HCT116 (cell line): ENCODE data around the gene ATXN1. TPM values are rescaled to one million over a fixed set of nuclear protein-coding genes. Genes with fewer than 3 reads are reported as not detected.

Source experiments
- ATAC-seq: fragments of 200-7000 bp; cut with Tn5 transposase; 2 replicates; pipeline ENCODE4 v1.9.1; 2020; ENCODE audit warnings: mild to moderate bottlenecking, moderate library complexity
- BruUV-seq: library from RNA; stranded (reverse); fragments of 400-500 nt; replicated peaks from 2 replicates; lab custom pipeline; 2021; lab: Mats Ljungman, UMichigan
- CTCF ChIA-PET: fragments of 300-600 bp; sonication (Branson Sonifier 250); formaldehyde crosslinking; loops from one replicate; lab custom pipeline; 2021; ENCODE audit warnings: antibody characterized with exemption; lab: Charles Lee
- POLR2A ChIA-PET: fragments of 300-600, 350-600 bp; sonication (Branson Sonifier 250); formaldehyde crosslinking; loops from one replicate; lab custom pipeline; 2021; ENCODE audit warnings: antibody characterized with exemption; lab: Charles Lee
- RAD21 ChIA-PET, 2 experiments: fragments of 300-600 bp; sonication (Branson Sonifier 250); formaldehyde crosslinking; loops; one replicate each; lab custom pipeline; 2023; ENCODE audit warnings: low total read pairs in 2 of 2; ENCODE audit not compliant: uncharacterized antibody in 2 of 2, unreplicated experiment in 2 of 2, low non-redundant PET in 1 of 2; lab: Charles Lee
- DNase-seq: peaks from one replicate; pipeline ENCODE4 v3.0.0-alpha.2; 2010; ENCODE audit warnings: low read depth, low spot score
- H2AFZ ChIP-seq: fragments of 200-600 bp; shearing (Covaris generic), sonication (generic); 2 replicates; pipeline ENCODE4 v1.6.1; 2017; ENCODE audit warnings: low read depth, mixed run types, mixed read lengths, antibody characterized with exemption, low read length; ENCODE audit not compliant: poor library complexity, severe bottlenecking
- H3K27ac ChIP-seq: 2 replicates; pipeline ENCODE4 v1.5.1; 2012; ENCODE audit warnings: low read depth, low read length
- H3K27me3 ChIP-seq: fragments of 200-600 bp; sonication (generic); 2 replicates; pipeline ENCODE4 v1.6.1; 2016; ENCODE audit warnings: mixed run types, low read length, mixed read lengths; ENCODE audit not compliant: insufficient read depth
- H3K36me3 ChIP-seq, 2 experiments: fragments of 200-500 bp in 1 of 2; fragments of 200-600 bp in 1 of 2; sonication (Bioruptor generic) in 1 of 2; sonication (generic) in 1 of 2; 2 replicates each; pipeline versions ENCODE4 v1.5.1 to v1.6.1; 2014 to 2016; ENCODE audit warnings: low read length in 2 of 2, inconsistent platforms in 1 of 2, mixed read lengths in 1 of 2, mixed run types in 1 of 2; ENCODE audit not compliant: insufficient read depth in 2 of 2, control insufficient read depth in 1 of 2
- H3K4me1 ChIP-seq, 2 experiments: fragments of 200-600 bp in 1 of 2; sonication (generic) in 1 of 2; 2 replicates each; pipeline versions ENCODE4 v1.5.1 to v1.6.1; 2012 to 2017; ENCODE audit warnings: low read length in 2 of 2, inconsistent platforms in 1 of 2, mild to moderate bottlenecking in 1 of 2, mixed read lengths in 1 of 2, mixed run types in 1 of 2, moderate library complexity in 1 of 2; ENCODE audit not compliant: insufficient read depth in 2 of 2, control insufficient read depth in 1 of 2
- H3K4me2 ChIP-seq: fragments of 200-600 bp; sonication (generic); 2 replicates; pipeline ENCODE4 v1.6.1; 2017; ENCODE audit warnings: mixed run types, low read length, mixed read lengths
- H3K4me3 ChIP-seq, 2 experiments: fragments of 200-600 bp in 1 of 2; sonication (generic) in 1 of 2; replicated peaks in 1 of 2; 2 replicates each; pipeline ENCODE4 v1.5.1; 2011 to 2016; ENCODE audit warnings: low read length in 2 of 2, control low read depth in 1 of 2, low read depth in 1 of 2, mild to moderate bottlenecking in 1 of 2, mixed read lengths in 1 of 2, mixed run types in 1 of 2
- H3K79me2 ChIP-seq: fragments of 200-600 bp; sonication (generic); 2 replicates; pipeline ENCODE4 v1.6.1; 2017; ENCODE audit warnings: mild to moderate bottlenecking, mixed run types, low read length, moderate library complexity, mixed read lengths; ENCODE audit not compliant: insufficient read depth
- H3K9ac ChIP-seq: fragments of 200-600 bp; sonication (generic); 2 replicates; pipeline ENCODE4 v1.6.1; 2016; ENCODE audit warnings: low read length, mixed read lengths
- H3K9me2 ChIP-seq: fragments of 200-600 bp; sonication (generic), shearing (Covaris generic); 2 replicates; pipeline ENCODE4 v1.6.1; 2017; ENCODE audit warnings: mixed run types, mild to moderate bottlenecking, moderate library complexity; ENCODE audit not compliant: insufficient read depth
- H3K9me3 ChIP-seq, 2 experiments: fragments of 200-500 bp in 1 of 2; fragments of 200-600 bp in 1 of 2; sonication (Bioruptor generic) in 1 of 2; sonication (generic) in 1 of 2; 2 replicates each; pipeline ENCODE4 v1.6.1; 2014 to 2017; ENCODE audit warnings: low read length in 2 of 2, mixed read lengths in 2 of 2, inconsistent platforms in 1 of 2, low read depth in 1 of 2, mild to moderate bottlenecking in 1 of 2, mixed run types in 1 of 2, moderate library complexity in 1 of 2; ENCODE audit not compliant: control insufficient read depth in 1 of 2, insufficient read depth in 1 of 2
- H4K20me1 ChIP-seq: fragments of 200-600 bp; sonication (generic), shearing (Covaris generic); 2 replicates; pipeline ENCODE4 v1.6.1; 2017; ENCODE audit warnings: mixed run types, mild to moderate bottlenecking, moderate library complexity; ENCODE audit not compliant: insufficient read depth
- CBX3 ChIP-seq: IDR thresholded peaks from 2 replicates; pipeline ENCODE4 v1.6.1; 2012; ENCODE audit warnings: low read depth
- EGR1 ChIP-seq: IDR thresholded peaks from 2 replicates; pipeline ENCODE4 v1.6.1; 2012; ENCODE audit warnings: low read depth
- ELF1 ChIP-seq: IDR thresholded peaks from 2 replicates; pipeline ENCODE4 v1.6.1; 2012; ENCODE audit warnings: low read depth, borderline replicate concordance
- EZH2 ChIP-seq: fragments of 200-600 bp; sonication (generic); IDR thresholded peaks from 2 replicates; pipeline ENCODE4 v1.6.1; 2017; ENCODE audit warnings: antibody characterized with exemption, mixed run types
- EZH2phosphoT487 ChIP-seq: fragments of 200-600 bp; IDR thresholded peaks from 2 replicates; pipeline ENCODE4 v1.6.1; 2018; ENCODE audit warnings: antibody characterized with exemption, borderline replicate concordance
- POLR2AphosphoS5 ChIP-seq: IDR thresholded peaks from 2 replicates; pipeline ENCODE4 v1.6.1; 2011; ENCODE audit warnings: mild to moderate bottlenecking, low read depth, low read length, moderate library complexity
- RAD21 ChIP-seq: IDR thresholded peaks from 2 replicates; pipeline ENCODE4 v1.6.1; 2012; ENCODE audit warnings: low read depth, mild to moderate bottlenecking
- SIN3A ChIP-seq: IDR thresholded peaks from 2 replicates; pipeline ENCODE4 v1.6.1; 2012; ENCODE audit warnings: low read depth
- SP1 ChIP-seq: IDR thresholded peaks from 2 replicates; pipeline ENCODE4 v1.6.1; 2012; ENCODE audit warnings: low read depth
- SRF ChIP-seq: IDR thresholded peaks from 2 replicates; pipeline ENCODE4 v1.6.1; 2012; ENCODE audit warnings: low read depth
- YY1 ChIP-seq: IDR thresholded peaks from 2 replicates; pipeline ENCODE4 v1.6.1; 2011; ENCODE audit warnings: low read length, low read depth, moderate library complexity, mild to moderate bottlenecking; ENCODE audit not compliant: insufficient replicate concordance; ENCODE audit errors: extremely low read depth
- ZFX ChIP-seq: fragments of 450-650 bp; IDR thresholded peaks from 2 replicates; pipeline ENCODE4 v1.6.1; 2017
- ZNF274 ChIP-seq: fragments of 200-500 bp; sonication (Bioruptor generic); IDR thresholded peaks from 2 replicates; pipeline ENCODE4 v1.6.1; 2014; ENCODE audit warnings: mild to moderate bottlenecking, low read depth, low read length, inconsistent platforms
- intact Hi-C: fragments of 100-400 bp; cut with micrococcal nuclease; formaldehyde crosslinking; loops from 2 replicates; pipeline ENCODE4 v1.10.0; 2022
- total RNA-seq: library from RNA; stranded (reverse); gene quantifications from one replicate; pipeline ENCODE4 v1.2.1, GENCODE V29; 2021; ENCODE audit not compliant: unreplicated experiment
- TF ChIP-seq, protein P1 (sequence below): IDR thresholded peaks from 2 replicates; pipeline ENCODE4 v1.6.1; 2012
- TF ChIP-seq, protein P2 (sequence below): IDR thresholded peaks from 2 replicates; pipeline ENCODE4 v1.6.1; 2011; ENCODE audit warnings: mild to moderate bottlenecking, low read length, moderate library complexity; ENCODE audit not compliant: insufficient replicate concordance; ENCODE audit errors: extremely low read depth
- TF ChIP-seq, protein P3 (sequence below): IDR thresholded peaks from 2 replicates; pipeline ENCODE4 v1.6.1; 2012

The ATXN1 gene
- total RNA-seq, 1 experiment from 2014 or later, result 21.0 TPM

DNA sequence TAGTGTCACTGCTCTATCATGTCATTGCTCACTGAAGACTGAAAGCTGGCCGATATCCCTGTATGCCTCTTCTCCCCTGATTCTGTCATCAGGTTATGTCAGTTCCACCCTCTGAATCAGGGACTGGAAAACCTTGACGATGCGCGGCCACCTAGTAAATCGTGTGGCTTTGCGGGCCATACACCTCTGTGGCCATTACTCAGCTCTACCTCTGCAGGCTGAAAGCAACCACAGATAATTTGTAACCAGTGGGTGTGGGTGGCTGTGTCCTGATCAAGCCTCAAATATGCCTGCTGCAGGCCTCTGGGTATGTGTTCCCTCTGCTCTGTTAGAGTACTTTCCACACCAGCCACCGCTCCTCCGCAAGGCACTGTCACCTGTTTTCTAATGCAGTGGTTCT lies 417.7 kb downstream of the ATXN1 start (continued):
- TF ChIP-seq, protein P1, sequence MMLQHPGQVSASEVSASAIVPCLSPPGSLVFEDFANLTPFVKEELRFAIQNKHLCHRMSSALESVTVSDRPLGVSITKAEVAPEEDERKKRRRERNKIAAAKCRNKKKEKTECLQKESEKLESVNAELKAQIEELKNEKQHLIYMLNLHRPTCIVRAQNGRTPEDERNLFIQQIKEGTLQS, result no peak
- no peak for TF ChIP-seq ZNF274
- no peak for TF ChIP-seq SRF
- TF ChIP-seq, all 23 proteins: peak for 0

DNA sequence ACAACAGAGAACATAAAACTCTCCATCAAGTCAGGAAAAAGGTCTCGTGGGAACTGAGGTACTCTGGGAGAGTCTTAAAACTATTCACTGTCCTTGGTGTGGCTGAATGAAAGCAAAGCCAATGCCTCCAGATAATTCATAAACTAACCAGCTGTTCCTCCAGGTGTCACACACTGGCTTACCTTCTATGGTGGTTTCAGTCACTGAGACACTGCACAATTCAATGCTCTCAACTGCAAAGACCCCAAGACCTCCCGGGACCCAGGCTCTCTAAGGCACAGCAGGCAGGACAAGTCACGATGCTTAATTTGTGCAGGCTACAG lies 422.0 kb downstream of the ATXN1 start:
- POLR2A ChIA-PET, result no interaction called here
- intact Hi-C loops, result no loop called here

DNA sequence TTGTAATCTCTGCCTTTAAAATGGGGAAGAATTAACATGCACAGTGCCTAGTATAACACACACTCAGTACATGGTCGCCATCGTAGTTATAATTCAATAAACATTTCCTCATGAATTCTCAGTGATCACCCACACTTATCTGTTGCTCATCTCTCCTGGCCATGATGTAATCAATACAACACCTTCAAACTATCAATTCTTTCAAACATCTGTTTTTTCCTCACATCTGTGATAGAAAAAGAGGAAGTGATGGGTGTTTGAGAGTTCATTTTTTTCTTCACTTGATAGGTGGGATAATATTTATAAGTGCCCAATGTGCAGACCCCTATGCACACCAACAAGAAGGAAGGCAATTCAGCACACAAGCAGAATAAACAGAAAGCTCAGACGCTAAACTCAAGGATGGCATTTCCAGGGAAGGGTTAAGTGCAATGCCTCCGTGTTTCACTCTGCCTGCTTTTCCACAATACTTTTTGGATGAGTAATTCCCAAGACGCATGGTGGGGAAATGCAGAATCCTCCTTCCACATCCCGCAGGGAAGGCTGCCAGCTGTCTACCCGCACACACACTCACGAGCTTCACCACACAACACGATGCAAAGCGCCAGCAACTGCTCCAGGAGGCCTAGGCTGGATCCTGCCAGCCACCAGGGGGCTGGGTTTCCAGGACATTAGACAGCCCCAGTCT lies 422.5 kb downstream of the ATXN1 start:
- ChIA-PET CTCF (interaction anchor here (1.8 kb wide), 2 partner anchors 9 to 424 kb away, joined by 4 to 5 read pairs; no protein-coding TSS in a partner anchor), POLR2A (no interaction called here), RAD21 (interaction anchor here in 1 of 2 experiments (1.2 kb wide), 1 partner anchor 19 kb away, joined by 3 read pairs; no protein-coding TSS in a partner anchor)
- Histone ChIP-seq H3K4me2 (peak overlapping the region; percentile 71), H3K4me3 (peak overlapping the region in 1 of 2 experiments; percentile 38; a peak in 1 of 4 replicates), H3K79me2 (no peaks in the 10 kb centered on the region), H4K20me1 (no peaks in the 10 kb centered on the region), H3K27ac (no peak overlapping the region; the same call in 1 of the 2 replicates), H2AFZ (no peak overlapping the region), H3K36me3 (no peaks in the 10 kb centered on the region), H3K4me1 (peaks cover 10 to 40% of the 10 kb centered on the region in 2 experiments; a peak in 3 of 4 replicates), H3K27me3 (no peaks in the 10 kb centered on the region), H3K9me2 (no peaks in the 10 kb centered on the region), H3K9me3 (no peaks in the 10 kb centered on the region), H3K9ac (peak overlapping the region; percentile 36)
- ATAC-seq (peak; percentile 95), DNase-seq (no peak)
- no TSS peak for BruUV-seq
- intact Hi-C loops, result no loop called here
- TF ChIP-seq, protein P2, sequence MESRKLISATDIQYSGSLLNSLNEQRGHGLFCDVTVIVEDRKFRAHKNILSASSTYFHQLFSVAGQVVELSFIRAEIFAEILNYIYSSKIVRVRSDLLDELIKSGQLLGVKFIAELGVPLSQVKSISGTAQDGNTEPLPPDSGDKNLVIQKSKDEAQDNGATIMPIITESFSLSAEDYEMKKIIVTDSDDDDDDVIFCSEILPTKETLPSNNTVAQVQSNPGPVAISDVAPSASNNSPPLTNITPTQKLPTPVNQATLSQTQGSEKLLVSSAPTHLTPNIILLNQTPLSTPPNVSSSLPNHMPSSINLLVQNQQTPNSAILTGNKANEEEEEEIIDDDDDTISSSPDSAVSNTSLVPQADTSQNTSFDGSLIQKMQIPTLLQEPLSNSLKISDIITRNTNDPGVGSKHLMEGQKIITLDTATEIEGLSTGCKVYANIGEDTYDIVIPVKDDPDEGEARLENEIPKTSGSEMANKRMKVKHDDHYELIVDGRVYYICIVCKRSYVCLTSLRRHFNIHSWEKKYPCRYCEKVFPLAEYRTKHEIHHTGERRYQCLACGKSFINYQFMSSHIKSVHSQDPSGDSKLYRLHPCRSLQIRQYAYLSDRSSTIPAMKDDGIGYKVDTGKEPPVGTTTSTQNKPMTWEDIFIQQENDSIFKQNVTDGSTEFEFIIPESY, result no peak
- TF ChIP-seq SP1 (peak; percentile 58), CBX3 (peak; percentile 39; the same call in 1 of the 2 replicates), POLR2AphosphoS5 (no peak), EZH2 (no peak), YY1 (no peak), EZH2phosphoT487 (no peak), EGR1 (no peak), RAD21 (peak; percentile 50), ELF1 (no peak), SIN3A (0 out of 2 replicates have a peak, but pooled peaks have one; percentile 19)
- TF ChIP-seq, protein P3, sequence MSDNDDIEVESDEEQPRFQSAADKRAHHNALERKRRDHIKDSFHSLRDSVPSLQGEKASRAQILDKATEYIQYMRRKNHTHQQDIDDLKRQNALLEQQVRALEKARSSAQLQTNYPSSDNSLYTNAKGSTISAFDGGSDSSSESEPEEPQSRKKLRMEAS, result peak; percentile 52; the same call in 1 of the 2 replicates

More for the DNA sequence above, 422.0 kb downstream of the ATXN1 start:
- ChIA-PET RAD21 (interaction anchor here in 1 of 2 experiments (1.2 kb wide), 1 partner anchor 18 kb away, joined by 3 read pairs; no protein-coding TSS in a partner anchor), CTCF (interaction anchor here (1.8 kb wide), 2 partner anchors 9 to 424 kb away, joined by 4 to 5 read pairs; no protein-coding TSS in a partner anchor)
- no peak for TF ChIP-seq ZFX
- TF ChIP-seq SIN3A, result 0 out of 2 replicates have a peak, but pooled peaks have one; percentile 28
- H3K36me3 ChIP-seq, result no peaks in the 10 kb centered on the region
- H3K27ac ChIP-seq, result peak overlapping the region; percentile 10; the same call in 1 of the 2 replicates
- H3K4me3 ChIP-seq, result peak overlapping the region in 1 of 2 experiments; percentile 38; a peak in 1 of 4 replicates
- H3K4me1 ChIP-seq, result peaks cover 10 to 35% of the 10 kb centered on the region in 2 experiments; a peak in 3 of 4 replicates
- ATAC-seq, result peak; percentile 43
- no peaks in the 10 kb centered on the region for H3K9me3 ChIP-seq
- H3K4me2 ChIP-seq, result peak overlapping the region; percentile 71
- no peaks in the 10 kb centered on the region for H3K27me3 ChIP-seq
- no peaks in the 10 kb centered on the region for H3K9me2 ChIP-seq
- no peak overlapping the region for H2AFZ ChIP-seq
- no peak for DNase-seq
- H3K9ac ChIP-seq, result peak overlapping the region; percentile 36; the same call in 1 of the 2 replicates
- no peaks in the 10 kb centered on the region for H3K79me2 ChIP-seq
- H4K20me1 ChIP-seq, result no peaks in the 10 kb centered on the region
- BruUV-seq, result no TSS peak
